CD14-positive monocyte (primary cell): Measurements from ENCODE around the gene F11. TPM values are rescaled to one million over a fixed set of nuclear protein-coding genes. Genes with fewer than 3 reads are reported as not detected.

Experiments used
- DNase-seq, 3 donors: peaks; one replicate each; pipeline ENCODE4 v3.0.0-alpha.2; 2011 to 2022
- H2AFZ ChIP-seq: 2 replicates; pipeline ENCODE4 v1.6.0; 2012; ENCODE audit warnings: mild to moderate bottlenecking, low read depth, low read length, inconsistent platforms; ENCODE audit not compliant: insufficient read depth, poor library complexity, severe bottlenecking
- H3K27ac ChIP-seq, 2 donors: 1 replicate in 1 of 2; 2 replicates in 1 of 2; pipeline ENCODE4 v1.5.1; 2012 to 2013; ENCODE audit warnings: low read length in 2 of 2, control low read depth in 1 of 2, inconsistent platforms in 1 of 2, low read depth in 1 of 2, mild to moderate bottlenecking in 1 of 2
- H3K27me3 ChIP-seq, 2 donors: one replicate each; pipeline versions ENCODE4 v1.6.0 to v1.6.1; 2011 to 2013; ENCODE audit warnings: low read length in 2 of 2; ENCODE audit not compliant: control insufficient read depth in 2 of 2, insufficient read depth in 2 of 2
- H3K36me3 ChIP-seq, 2 donors: replicated peaks in 1 of 2; 1 replicate in 1 of 2; 2 replicates in 1 of 2; pipeline versions ENCODE4 v1.5.1 to v1.6.1; 2012 to 2013; ENCODE audit warnings: low read length in 2 of 2, control low read depth in 1 of 2, inconsistent platforms in 1 of 2, mild to moderate bottlenecking in 1 of 2; ENCODE audit not compliant: insufficient read depth in 2 of 2, control insufficient read depth in 1 of 2
- H3K4me1 ChIP-seq, 2 donors: 1 replicate in 1 of 2; 2 replicates in 1 of 2; pipeline versions ENCODE4 v1.5.1 to v1.6.1; 2012 to 2013; ENCODE audit warnings: low read length in 2 of 2, control low read depth in 1 of 2, inconsistent platforms in 1 of 2, mild to moderate bottlenecking in 1 of 2, moderate library complexity in 1 of 2; ENCODE audit not compliant: insufficient read depth in 2 of 2, control insufficient read depth in 1 of 2
- H3K4me2 ChIP-seq: replicated peaks from 2 replicates; pipeline ENCODE3; 2012; ENCODE audit warnings: low read length, moderate library complexity, mild to moderate bottlenecking; ENCODE audit not compliant: poor library complexity, severe bottlenecking; ENCODE audit errors: extremely low read depth
- H3K4me3 ChIP-seq, 3 experiments: fragments of 200-600 bp in 1 of 3; sonication (generic) in 1 of 3; replicated peaks in 1 of 3; 1 replicate in 2 of 3; 2 replicates in 1 of 3; pipeline ENCODE4 v1.5.1; 2011 to 2013; ENCODE audit warnings: low read length in 3 of 3, mild to moderate bottlenecking in 3 of 3, control low read depth in 2 of 3, low read depth in 2 of 3, inconsistent platforms in 1 of 3, moderate library complexity in 1 of 3
- H3K79me2 ChIP-seq: 2 replicates; pipeline ENCODE4 v1.6.0; 2012; ENCODE audit warnings: mild to moderate bottlenecking, control low read depth, inconsistent platforms, low read length, moderate library complexity; ENCODE audit not compliant: insufficient read depth
- H3K9ac ChIP-seq: 2 replicates; pipeline ENCODE4 v1.6.0; 2017; ENCODE audit warnings: low read length, mild to moderate bottlenecking; ENCODE audit not compliant: insufficient read depth, poor library complexity, severe bottlenecking
- H3K9me3 ChIP-seq, 2 donors: replicated peaks in 1 of 2; 1 replicate in 1 of 2; 2 replicates in 1 of 2; pipeline versions ENCODE4 v1.5.1 to v1.6.1; 2012 to 2013; ENCODE audit warnings: low read length in 2 of 2, control low read depth in 1 of 2; ENCODE audit not compliant: control insufficient read depth in 1 of 2, insufficient read depth in 1 of 2
- H4K20me1 ChIP-seq: 2 replicates; pipeline ENCODE4 v1.6.0; 2012; ENCODE audit warnings: mild to moderate bottlenecking, low read length, control low read depth, moderate library complexity; ENCODE audit not compliant: insufficient read depth
- H3K27ac Mint-ChIP-seq, 7 donors: one replicate each; pipeline ENCODE4 v1.8.0; 2020; ENCODE audit warnings: mild to moderate bottlenecking in 7 of 7, mixed read lengths in 7 of 7, moderate library complexity in 6 of 7, inconsistent platforms in 2 of 7
- H3K27me3 Mint-ChIP-seq, 3 donors: one replicate each; pipeline ENCODE4 v1.8.0; 2021 to 2022; ENCODE audit warnings: low read depth in 3 of 3, mild to moderate bottlenecking in 3 of 3, mixed read lengths in 3 of 3, moderate library complexity in 3 of 3, inconsistent platforms in 1 of 3
- H3K36me3 Mint-ChIP-seq, 2 donors: one replicate each; pipeline ENCODE4 v1.8.0; 2020; ENCODE audit warnings: mixed read lengths in 2 of 2, inconsistent platforms in 1 of 2, mild to moderate bottlenecking in 1 of 2
- H3K4me1 Mint-ChIP-seq: one replicate; pipeline ENCODE4 v1.8.0; 2020; ENCODE audit warnings: mild to moderate bottlenecking, mixed read lengths
- H3K4me3 Mint-ChIP-seq, 2 donors: one replicate each; pipeline ENCODE4 v1.8.0; 2020; ENCODE audit warnings: mild to moderate bottlenecking in 2 of 2, mixed read lengths in 2 of 2, moderate library complexity in 1 of 2
- H3K9me3 Mint-ChIP-seq, 7 donors: one replicate each; pipeline ENCODE4 v1.8.0; 2020 to 2022; ENCODE audit warnings: mixed read lengths in 7 of 7, mild to moderate bottlenecking in 6 of 7, moderate library complexity in 6 of 7, inconsistent platforms in 2 of 7
- CTCF ChIP-seq: fragments of 200-600 bp; IDR thresholded peaks from one replicate; pipeline ENCODE4 v1.8.0; 2022; ENCODE audit warnings: antibody characterized with exemption, mild to moderate bottlenecking
- WGBS: methylation state at CpG from one replicate; pipeline ENCODE4 v1.1.5; 2013; ENCODE audit warnings: missing lambda C conversion rate; ENCODE audit not compliant: insufficient coverage; 5-methylcytosine and 5-hydroxymethylcytosine counted together
- intact Hi-C, 2 donors: fragments of 100-400 bp; cut with micrococcal nuclease; formaldehyde crosslinking; loops; one replicate each; pipeline versions ENCODE4 v1.15.0 to v1.15.1; 2023
- polyA plus RNA-seq, 3 donors: library from polyadenylated mRNA; depleted of rRNA in 1 of 3; unstranded in 2 of 3; stranded (reverse) in 1 of 3; fragments of 300-500 nt in 2 of 3; fragments of >200 nt in 1 of 3; fragmentation: Illumina TruSeq in 2 of 3; gene quantifications; 1 replicate in 2 of 3; 2 replicates in 1 of 3; pipeline ENCODE4 v1.2.3, GENCODE V29; 2012 to 2021

The F11 gene
- polyA plus RNA-seq, 3 donors, result not detected

- Mint-ChIP-seq H3K27me3 (no peaks in the 10 kb centered on the region), H3K36me3 (no peaks in the 10 kb centered on the region), H3K9me3 (peaks cover 0 to 2% (median 0%) of the 10 kb centered on the region in 7 donors), H3K27ac (no peak overlapping the region), H3K4me1 (no peaks in the 10 kb centered on the region), H3K4me3 (no peak overlapping the region)
- Histone ChIP-seq H4K20me1 (no peaks in the 10 kb centered on the region), H3K4me3 (no peak overlapping the region), H3K9me3 (no peaks in the 10 kb centered on the region), H3K79me2 (no peaks in the 10 kb centered on the region), H3K36me3 (no peaks in the 10 kb centered on the region), H3K4me1 (no peaks in the 10 kb centered on the region), H2AFZ (no peak overlapping the region), H3K27me3 (no peaks in the 10 kb centered on the region), H3K9ac (no peak overlapping the region), H3K4me2 (no peak overlapping the region), H3K27ac (no peak overlapping the region)
- TF ChIP-seq CTCF, result no peak
- intact Hi-C loops, result no loop called here
- DNase-seq, result no peak
- WGBS, result no CpG with 5 or more reads among the region's 4 CpGs
Measured at GRCh38 chr4:186307497-186307896, 41.5 kb downstream of the F11 start.

DNA sequence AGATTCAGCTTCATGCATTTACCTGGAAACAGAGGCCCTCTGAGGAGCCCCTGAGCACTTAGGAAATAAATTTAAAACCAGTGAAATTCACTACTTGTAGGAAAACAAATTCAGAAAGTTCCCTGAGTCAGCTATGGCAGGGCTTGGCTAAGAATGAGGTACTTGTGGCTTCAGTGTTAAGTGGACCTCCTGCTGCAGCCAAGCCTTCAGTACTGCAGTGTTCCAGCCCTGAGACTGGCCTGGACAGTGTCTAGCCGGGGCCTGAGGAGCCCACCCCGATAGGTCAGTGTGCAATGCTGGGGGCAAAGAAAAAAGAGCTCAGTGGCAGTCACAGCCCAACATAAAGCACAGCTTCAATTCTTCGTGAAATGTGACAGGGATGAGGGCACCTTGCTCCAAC is 41.9 kb downstream of the F11 start:
- no peak for DNase-seq
- Mint-ChIP-seq H3K36me3 (no peaks in the 10 kb centered on the region), H3K9me3 (peaks cover 0 to 2% (median 0%) of the 10 kb centered on the region in 7 donors), H3K4me3 (no peak overlapping the region), H3K27ac (no peak overlapping the region), H3K27me3 (no peaks in the 10 kb centered on the region), H3K4me1 (no peaks in the 10 kb centered on the region)
- Histone ChIP-seq H3K79me2 (no peaks in the 10 kb centered on the region), H3K27me3 (no peaks in the 10 kb centered on the region), H3K4me1 (no peaks in the 10 kb centered on the region), H3K9ac (no peak overlapping the region), H3K36me3 (no peaks in the 10 kb centered on the region), H2AFZ (no peak overlapping the region), H4K20me1 (no peaks in the 10 kb centered on the region), H3K27ac (no peak overlapping the region), H3K4me3 (no peak overlapping the region), H3K9me3 (no peaks in the 10 kb centered on the region), H3K4me2 (no peak overlapping the region)
- intact Hi-C loops, result no loop called here
- TF ChIP-seq CTCF, result no peak
- 60% methylated on average over 1 of the region's 3 CpGs for WGBS
